GM20000 (cell line): Measurements from ENCODE around the gene EXD3.

Source experiments
- DNase-seq: peaks from one replicate; pipeline ENCODE4 v3.0.0; 2012; ENCODE audit warnings: low spot score
- TF ChIP-seq, protein P1 (sequence below): IDR thresholded peaks from 2 replicates; pipeline ENCODE4 v1.5.1; 2012; ENCODE audit warnings: mild to moderate bottlenecking, control low read depth; ENCODE audit errors: extremely low read depth, missing control alignments

EXD3 gene

DNA sequence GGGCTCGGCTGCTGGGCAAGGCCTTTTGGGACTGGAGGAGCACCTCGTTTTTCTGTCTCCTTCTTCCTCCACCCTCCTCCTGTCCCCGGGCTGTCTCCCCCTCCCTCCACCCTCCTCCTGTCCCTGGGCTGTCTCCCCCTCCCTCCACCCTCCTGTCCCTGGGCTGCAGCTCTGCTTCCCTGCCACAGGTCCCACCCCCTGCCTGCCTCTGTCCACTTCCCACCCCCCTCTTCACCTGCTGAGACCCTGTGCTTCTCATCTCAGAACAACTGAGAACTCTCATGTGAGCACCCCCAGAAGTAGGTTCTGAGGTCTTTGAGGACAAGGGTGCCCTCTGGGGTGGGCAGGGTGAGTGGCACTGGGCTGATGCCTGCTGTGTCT is 151.3 kb downstream of the EXD3 start:
- TF ChIP-seq, protein P1, sequence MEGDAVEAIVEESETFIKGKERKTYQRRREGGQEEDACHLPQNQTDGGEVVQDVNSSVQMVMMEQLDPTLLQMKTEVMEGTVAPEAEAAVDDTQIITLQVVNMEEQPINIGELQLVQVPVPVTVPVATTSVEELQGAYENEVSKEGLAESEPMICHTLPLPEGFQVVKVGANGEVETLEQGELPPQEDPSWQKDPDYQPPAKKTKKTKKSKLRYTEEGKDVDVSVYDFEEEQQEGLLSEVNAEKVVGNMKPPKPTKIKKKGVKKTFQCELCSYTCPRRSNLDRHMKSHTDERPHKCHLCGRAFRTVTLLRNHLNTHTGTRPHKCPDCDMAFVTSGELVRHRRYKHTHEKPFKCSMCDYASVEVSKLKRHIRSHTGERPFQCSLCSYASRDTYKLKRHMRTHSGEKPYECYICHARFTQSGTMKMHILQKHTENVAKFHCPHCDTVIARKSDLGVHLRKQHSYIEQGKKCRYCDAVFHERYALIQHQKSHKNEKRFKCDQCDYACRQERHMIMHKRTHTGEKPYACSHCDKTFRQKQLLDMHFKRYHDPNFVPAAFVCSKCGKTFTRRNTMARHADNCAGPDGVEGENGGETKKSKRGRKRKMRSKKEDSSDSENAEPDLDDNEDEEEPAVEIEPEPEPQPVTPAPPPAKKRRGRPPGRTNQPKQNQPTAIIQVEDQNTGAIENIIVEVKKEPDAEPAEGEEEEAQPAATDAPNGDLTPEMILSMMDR: no peak
- no peak for DNase-seq

DNA sequence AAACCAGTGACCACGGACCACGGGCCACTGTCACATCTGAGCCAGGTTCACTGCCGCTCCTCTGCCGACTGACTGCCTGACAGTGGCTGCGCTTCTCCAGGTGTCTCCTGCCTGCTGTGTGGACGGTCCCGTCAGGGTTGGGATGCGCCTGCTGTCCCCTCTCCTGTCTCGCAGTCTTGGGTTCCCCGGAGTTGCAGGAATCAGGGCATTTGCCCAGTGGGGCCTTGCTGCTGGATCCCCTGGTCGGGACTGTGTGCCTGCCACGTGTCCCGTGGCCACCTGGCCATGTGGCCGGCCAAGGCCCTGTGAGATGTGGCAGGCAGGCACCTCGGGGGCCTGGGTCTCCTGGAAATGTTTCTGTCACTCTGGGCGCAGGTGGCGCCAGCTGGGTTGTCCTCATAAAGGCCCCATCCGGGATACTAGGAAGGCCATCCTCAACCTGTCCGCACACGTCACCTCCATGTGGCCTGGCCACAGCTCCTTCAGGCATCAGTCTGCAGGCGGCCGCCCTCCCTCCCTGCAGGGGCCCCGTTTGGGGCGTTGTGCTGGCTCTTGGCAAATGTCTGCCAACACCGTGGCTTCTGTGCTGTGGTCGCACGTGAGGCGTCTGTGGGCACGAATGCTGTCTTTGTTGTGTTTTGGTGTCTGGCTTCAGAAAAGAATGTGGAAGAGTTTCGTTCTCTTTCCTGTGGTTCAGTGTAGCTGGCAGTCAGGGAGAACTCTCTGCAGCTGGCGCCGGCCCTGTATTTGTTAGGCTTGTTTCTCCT is 151.8 kb downstream of the EXD3 start:
- no peak for DNase-seq

DNA sequence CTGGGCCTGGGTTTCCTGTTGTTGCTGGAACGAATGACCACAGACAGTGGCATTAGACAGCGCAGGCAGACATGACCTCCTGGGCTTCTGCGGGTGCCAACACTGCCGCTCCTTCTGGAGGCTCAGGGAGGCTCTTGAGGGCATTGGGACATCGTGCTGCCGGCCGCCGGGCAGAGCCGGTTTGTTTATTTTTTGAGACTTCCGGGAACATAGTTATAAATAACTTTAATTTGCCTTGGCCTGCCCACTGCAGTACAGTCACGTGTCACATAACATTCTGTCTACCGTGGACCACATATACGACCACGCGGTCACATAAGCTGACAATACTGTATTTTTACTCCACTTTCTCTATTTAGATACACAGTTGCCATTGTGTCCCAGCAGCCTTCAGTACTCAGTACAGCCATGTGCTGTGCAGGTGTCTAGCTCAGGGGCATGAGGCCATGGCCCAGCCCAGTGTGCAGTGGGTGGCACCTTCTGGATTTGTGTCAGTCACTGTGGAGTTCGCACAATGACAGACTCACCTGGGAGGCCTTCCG is 153.7 kb downstream of the EXD3 start:
- peak; percentile 74 for DNase-seq
- TF ChIP-seq, protein P1: no peak

More for the DNA sequence above, 151.8 kb downstream of the EXD3 start:
- TF ChIP-seq, protein P1: no peak

DNA sequence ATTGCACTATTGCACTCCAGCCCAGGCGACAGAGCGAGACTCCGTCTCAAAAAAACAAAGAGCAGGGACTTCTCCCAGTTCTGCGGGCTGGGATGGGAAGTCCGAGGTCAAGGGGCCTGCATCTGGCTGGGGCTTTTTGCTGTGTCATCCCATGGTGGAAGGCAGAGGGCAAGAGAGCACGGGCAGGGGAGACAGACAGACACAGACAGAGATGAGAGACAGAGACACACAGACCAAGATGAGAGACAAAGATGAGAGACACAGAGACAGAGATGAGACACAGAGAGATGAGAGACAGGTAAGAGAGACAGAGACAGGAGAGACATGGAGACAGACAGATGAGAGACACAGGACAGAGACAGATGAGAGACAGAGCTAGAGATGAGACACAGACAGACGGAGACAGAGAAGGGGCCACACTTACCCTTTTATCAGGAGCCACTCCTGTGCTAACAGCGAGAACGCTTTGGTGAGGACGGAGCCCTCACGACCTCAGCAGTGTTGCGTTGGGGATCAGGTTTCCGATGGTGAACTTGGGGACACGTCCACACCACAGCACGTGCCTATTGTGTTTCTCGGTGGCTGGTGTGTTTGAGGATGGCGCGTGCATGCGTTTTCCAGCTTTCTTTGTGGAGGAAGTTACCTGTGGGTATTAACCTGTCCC is 154.3 kb downstream of the EXD3 start:
- TF ChIP-seq, protein P1: no peak
- no peak for DNase-seq

DNA sequence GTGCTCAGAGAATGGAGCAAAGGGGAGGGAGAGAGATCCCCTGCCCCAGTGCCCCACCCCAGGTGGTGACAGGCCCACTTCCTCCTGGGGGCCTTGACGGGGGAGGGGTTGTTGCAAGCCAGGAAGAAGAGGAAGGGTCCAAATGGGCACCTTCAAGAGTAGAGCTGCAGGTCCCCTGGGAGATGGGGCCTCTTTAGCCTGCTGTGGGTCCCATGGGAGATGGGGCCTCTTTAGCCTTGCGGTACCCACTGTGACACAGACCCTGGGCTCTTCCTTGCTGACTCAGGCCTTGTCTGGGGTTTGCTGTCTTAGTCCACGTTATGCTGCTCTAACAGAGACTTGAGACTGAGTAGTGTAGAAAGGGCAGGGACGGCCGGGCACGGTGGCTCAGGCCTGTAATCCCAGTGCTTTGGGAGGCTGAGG is 155.0 kb downstream of the EXD3 start:
- DNase-seq: peak; percentile 68
- TF ChIP-seq, protein P1: no peak

DNA sequence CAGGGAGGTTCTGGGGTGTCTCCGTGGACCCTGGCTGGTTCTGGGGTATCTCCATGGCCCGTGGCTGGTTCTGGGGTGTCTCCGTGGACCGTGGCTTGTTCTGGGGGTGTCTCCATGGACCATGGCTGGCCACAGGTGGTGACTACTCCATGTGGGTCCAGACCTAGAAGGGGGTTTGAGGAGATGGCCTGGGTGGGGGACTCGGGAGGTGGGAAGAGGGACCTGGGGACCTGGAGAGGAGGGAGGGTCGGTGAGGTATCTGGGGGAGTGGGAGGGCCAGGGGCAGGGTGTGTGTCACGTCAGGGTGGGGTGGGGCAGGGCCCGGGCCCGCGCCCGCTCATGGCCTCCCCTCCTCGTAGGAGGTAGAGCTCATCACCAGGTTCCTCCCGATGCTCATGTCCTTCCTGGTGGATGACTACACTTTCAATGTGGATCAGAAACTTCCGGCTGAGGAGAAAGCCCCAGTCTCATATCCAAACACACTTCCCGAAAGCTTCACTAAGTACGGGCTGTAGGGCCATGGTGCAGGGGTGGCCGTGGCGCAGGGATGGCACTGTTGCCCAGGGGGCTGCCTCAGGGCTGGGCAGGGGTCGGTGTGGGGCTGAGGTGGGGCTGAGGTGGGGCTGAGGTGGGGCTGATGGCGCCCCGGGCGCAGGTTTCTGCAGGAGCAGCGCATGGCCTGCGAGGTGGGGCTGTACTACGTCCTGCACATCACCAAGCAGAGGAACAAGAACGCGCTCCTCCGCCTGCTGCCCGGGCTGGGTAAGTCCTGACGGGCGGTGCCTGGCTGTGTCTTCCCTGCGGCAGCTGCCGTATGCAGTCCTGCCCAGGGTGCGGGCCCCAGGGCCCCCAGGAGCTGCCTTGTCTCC is 156.1 kb downstream of the EXD3 start:
- no peak for DNase-seq
- TF ChIP-seq, protein P1: no peak
